Tibial nerve (tissue), 3 donors: ENCODE data around the gene APOE.

Experiments used
- POLR2A ChIP-seq, 2 donors: fragments of 450-650 bp; IDR thresholded peaks; one replicate each; pipeline ENCODE4 v1.6.1; 2017; ENCODE audit warnings: antibody characterized with exemption in 2 of 2, mild to moderate bottlenecking in 2 of 2, moderate library complexity in 2 of 2
- TF ChIP-seq, protein P1 (sequence below), 5 experiments: fragments of 200-600 bp in 3 of 5; fragments of 450-650 bp in 2 of 5; sonication (generic) in 3 of 5; IDR thresholded peaks; one replicate each; pipeline ENCODE4 v1.5.1; 2016 to 2019; ENCODE audit warnings: antibody characterized with exemption in 5 of 5, mild to moderate bottlenecking in 3 of 5, moderate library complexity in 2 of 5

DNA sequence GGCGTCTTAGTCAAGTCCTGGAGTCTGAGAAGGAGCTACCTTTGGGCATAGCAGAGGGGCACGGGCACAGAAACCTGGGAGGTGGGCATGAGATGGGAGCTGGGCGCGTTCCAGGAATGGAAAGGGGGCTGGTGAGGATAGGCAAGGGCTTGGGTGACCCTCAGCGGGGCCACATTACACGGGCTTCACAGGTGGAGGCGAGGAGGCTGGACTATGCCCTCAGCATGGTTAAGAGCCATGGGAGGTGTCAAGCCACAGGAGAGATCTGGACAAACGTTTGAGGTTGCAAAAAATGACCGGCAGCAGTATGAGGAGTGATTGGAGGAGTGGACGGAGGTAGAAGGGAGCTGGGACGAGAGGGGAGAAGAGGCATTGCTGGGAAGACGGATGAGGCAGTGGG, 38.0 kb upstream of the APOE start:
- TF ChIP-seq, protein P1, sequence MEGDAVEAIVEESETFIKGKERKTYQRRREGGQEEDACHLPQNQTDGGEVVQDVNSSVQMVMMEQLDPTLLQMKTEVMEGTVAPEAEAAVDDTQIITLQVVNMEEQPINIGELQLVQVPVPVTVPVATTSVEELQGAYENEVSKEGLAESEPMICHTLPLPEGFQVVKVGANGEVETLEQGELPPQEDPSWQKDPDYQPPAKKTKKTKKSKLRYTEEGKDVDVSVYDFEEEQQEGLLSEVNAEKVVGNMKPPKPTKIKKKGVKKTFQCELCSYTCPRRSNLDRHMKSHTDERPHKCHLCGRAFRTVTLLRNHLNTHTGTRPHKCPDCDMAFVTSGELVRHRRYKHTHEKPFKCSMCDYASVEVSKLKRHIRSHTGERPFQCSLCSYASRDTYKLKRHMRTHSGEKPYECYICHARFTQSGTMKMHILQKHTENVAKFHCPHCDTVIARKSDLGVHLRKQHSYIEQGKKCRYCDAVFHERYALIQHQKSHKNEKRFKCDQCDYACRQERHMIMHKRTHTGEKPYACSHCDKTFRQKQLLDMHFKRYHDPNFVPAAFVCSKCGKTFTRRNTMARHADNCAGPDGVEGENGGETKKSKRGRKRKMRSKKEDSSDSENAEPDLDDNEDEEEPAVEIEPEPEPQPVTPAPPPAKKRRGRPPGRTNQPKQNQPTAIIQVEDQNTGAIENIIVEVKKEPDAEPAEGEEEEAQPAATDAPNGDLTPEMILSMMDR (IDR thresholded peaks at IDR 0.05), result no peak
- no peak for TF ChIP-seq POLR2A (IDR thresholded peaks at IDR 0.05)
